CD4-positive, alpha-beta T cell treated with Interleukin-15 for 4 hours (primary cell): ENCODE data around the gene PSME3IP1.
"Not testable (repeated sequence)": the region's sequence is repeated elsewhere in the genome, so short reads cannot be mapped to it uniquely, and the experiment has no call there.

Experiments
- DNase-seq: peaks from one replicate; pipeline ENCODE4 v3.0.0-alpha.2; 2020; ENCODE audit warnings: low spot score

Gene PSME3IP1

GRCh38 chr16:57185945-57186871 is at the start of gene PSME3IP1, which contains the start of gene RSPRY1:
Gene PSME3IP1, minus strand, starts transcription at chr16:57186039. Its CDS starts 12,185 bp downstream, at chr16:57173854.
Gene RSPRY1, plus strand, starts transcription at chr16:57186329. Its CDS starts 18,330 bp downstream, at chr16:57204659.
- DNase-seq: peak; percentile 100

GRCh38 chr16:57235128-57236021 is 49.5 kb upstream of the PSME3IP1 start:
- no peak for DNase-seq

- no peak for DNase-seq
Measured at GRCh38 chr16:57234707-57235092, 48.9 kb upstream of the PSME3IP1 start.

- no peak for DNase-seq
Measured at GRCh38 chr16:57233944-57234706, 48.3 kb upstream of the PSME3IP1 start.

- DNase-seq: no peak
Measured at GRCh38 chr16:57231821-57232350, 46.0 kb upstream of the PSME3IP1 start.

- DNase-seq: no peak
Measured at GRCh38 chr16:57229079-57229478, 43.2 kb upstream of the PSME3IP1 start.

GRCh38 chr16:57226701-57227621 is 41.1 kb upstream of the PSME3IP1 start:
- no peak for DNase-seq

GRCh38 chr16:57225978-57226377 is 40.1 kb upstream of the PSME3IP1 start:
- no peak for DNase-seq

- DNase-seq: no peak
Measured at GRCh38 chr16:57224651-57225335, 39.0 kb upstream of the PSME3IP1 start.

- DNase-seq: no peak
Measured at GRCh38 chr16:57223057-57223456, 37.2 kb upstream of the PSME3IP1 start.

GRCh38 chr16:57216968-57217367 is 31.1 kb upstream of the PSME3IP1 start:
- DNase-seq: no peak

- DNase-seq: no peak
Measured at GRCh38 chr16:57213462-57213861, 27.6 kb upstream of the PSME3IP1 start.

- DNase-seq: no peak
Measured at GRCh38 chr16:57209780-57210179, 23.9 kb upstream of the PSME3IP1 start.

GRCh38 chr16:57208926-57209325 is 23.1 kb upstream of the PSME3IP1 start:
- DNase-seq: no peak

GRCh38 chr16:57204675-57205074 is 18.8 kb upstream of the PSME3IP1 start:
- DNase-seq: no peak

- DNase-seq: no peak
Measured at GRCh38 chr16:57203451-57203850, 17.6 kb upstream of the PSME3IP1 start.

- no peak for DNase-seq
Measured at GRCh38 chr16:57202095-57202886, 16.5 kb upstream of the PSME3IP1 start.

- DNase-seq: not testable (repeated sequence)
Measured at GRCh38 chr16:57200926-57201325, 15.1 kb upstream of the PSME3IP1 start.

GRCh38 chr16:57200321-57200720 is 14.5 kb upstream of the PSME3IP1 start:
- DNase-seq: not testable (repeated sequence)
